Muscle layer of duodenum (tissue), 2 donors: ENCODE data around the gene ACOX2.

ENCODE experiments used
- H3K27ac ChIP-seq: one replicate; pipeline ENCODE4 v1.7.0; 2013; ENCODE audit warnings: mild to moderate bottlenecking, low read length
- H3K27me3 ChIP-seq: one replicate; pipeline ENCODE4 v1.7.0; 2013; ENCODE audit warnings: low read depth, mild to moderate bottlenecking, control low read depth, low read length
- H3K36me3 ChIP-seq, 2 donors: one replicate each; pipeline ENCODE4 v1.7.0; 2013; ENCODE audit warnings: low read length in 2 of 2, control low read depth in 1 of 2, mild to moderate bottlenecking in 1 of 2; ENCODE audit not compliant: insufficient read depth in 2 of 2, control insufficient read depth in 1 of 2
- H3K4me1 ChIP-seq, 2 donors: one replicate each; pipeline ENCODE4 v1.7.0; 2013; ENCODE audit warnings: low read length in 2 of 2, mild to moderate bottlenecking in 2 of 2, control low read depth in 1 of 2, moderate library complexity in 1 of 2; ENCODE audit not compliant: insufficient read depth in 2 of 2, control insufficient read depth in 1 of 2
- H3K4me3 ChIP-seq, 2 donors: one replicate each; pipeline ENCODE4 v1.7.0; 2013; ENCODE audit warnings: low read length in 2 of 2, low read depth in 1 of 2, mild to moderate bottlenecking in 1 of 2
- H3K9me3 ChIP-seq, 2 donors: one replicate each; pipeline ENCODE4 v1.7.0; 2013; ENCODE audit warnings: low read length in 2 of 2, control low read depth in 1 of 2, mild to moderate bottlenecking in 1 of 2; ENCODE audit not compliant: control insufficient read depth in 1 of 2
- donor health status: healthy.

Gene ACOX2

GRCh38 chr3:58463181-58463941, 73.6 kb downstream of the ACOX2 start:
- no peak overlapping the region for H3K27ac ChIP-seq
- H3K27me3 ChIP-seq: no peaks in the 10 kb centered on the region
- H3K36me3 ChIP-seq: no peaks in the 10 kb centered on the region
- peaks cover 4 to 8% of the 10 kb centered on the region in 2 donors for H3K4me1 ChIP-seq
- H3K4me3 ChIP-seq: peak overlapping the region; percentile 25 to 41
- H3K9me3 ChIP-seq: no peaks in the 10 kb centered on the region

- peaks cover 4 to 8% of the 10 kb centered on the region in 2 donors for H3K4me1 ChIP-seq
- H3K36me3 ChIP-seq: no peaks in the 10 kb centered on the region
- H3K9me3 ChIP-seq: no peaks in the 10 kb centered on the region
- H3K27ac ChIP-seq: no peak overlapping the region
- no peaks in the 10 kb centered on the region for H3K27me3 ChIP-seq
- H3K4me3 ChIP-seq: no peak overlapping the region
Observed at GRCh38 chr3:58462829-58463180, 74.2 kb downstream of the ACOX2 start.

DNA sequence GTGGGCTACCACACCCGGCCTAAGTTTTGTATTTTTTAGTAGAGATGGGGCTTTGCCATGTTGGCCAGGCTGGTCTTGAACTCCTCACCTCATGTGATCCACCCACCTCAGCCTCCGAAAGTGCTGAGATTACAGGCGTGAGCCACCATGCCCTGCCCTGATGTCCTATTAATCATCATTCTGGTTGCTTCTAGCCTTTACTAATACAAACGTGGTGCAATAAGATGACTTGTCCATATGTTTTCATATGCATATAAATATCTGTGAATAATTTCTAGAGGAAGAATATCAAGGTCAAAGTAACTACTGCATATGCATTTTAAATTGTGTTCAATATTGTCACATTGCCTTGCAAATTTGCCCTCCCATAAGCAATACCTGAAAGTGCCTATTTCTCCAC, 77.8 kb downstream of the ACOX2 start:
- Histone ChIP-seq H3K9me3 (peaks cover 3 to 8% of the 10 kb centered on the region in 2 donors), H3K27ac (no peak overlapping the region), H3K27me3 (no peaks in the 10 kb centered on the region), H3K36me3 (no peaks in the 10 kb centered on the region), H3K4me3 (no peak overlapping the region), H3K4me1 (peaks cover 4 to 8% of the 10 kb centered on the region in 2 donors)
